Stimulated activated CD4-positive, alpha-beta T cell treated with anti-CD3 and anti-CD28 coated beads, Interleukin-15, amount 100 ng/mL, for 48 hours (primary cell): ENCODE results near the gene MBOAT7.
"Not testable (repeated sequence)": the region's sequence is repeated elsewhere in the genome, so short reads cannot be mapped to it uniquely, and the experiment has no call there.

Experiments used
- DNase-seq, 2 donors: peaks; one replicate each; pipeline ENCODE4 v3.0.0-alpha.2; 2020; ENCODE audit warnings: low read depth in 2 of 2

The MBOAT7 gene

GRCh38 chr19:54189735-54190502, 539 bp upstream of the MBOAT7 start:
- DNase-seq = peak; percentile 100

DNA sequence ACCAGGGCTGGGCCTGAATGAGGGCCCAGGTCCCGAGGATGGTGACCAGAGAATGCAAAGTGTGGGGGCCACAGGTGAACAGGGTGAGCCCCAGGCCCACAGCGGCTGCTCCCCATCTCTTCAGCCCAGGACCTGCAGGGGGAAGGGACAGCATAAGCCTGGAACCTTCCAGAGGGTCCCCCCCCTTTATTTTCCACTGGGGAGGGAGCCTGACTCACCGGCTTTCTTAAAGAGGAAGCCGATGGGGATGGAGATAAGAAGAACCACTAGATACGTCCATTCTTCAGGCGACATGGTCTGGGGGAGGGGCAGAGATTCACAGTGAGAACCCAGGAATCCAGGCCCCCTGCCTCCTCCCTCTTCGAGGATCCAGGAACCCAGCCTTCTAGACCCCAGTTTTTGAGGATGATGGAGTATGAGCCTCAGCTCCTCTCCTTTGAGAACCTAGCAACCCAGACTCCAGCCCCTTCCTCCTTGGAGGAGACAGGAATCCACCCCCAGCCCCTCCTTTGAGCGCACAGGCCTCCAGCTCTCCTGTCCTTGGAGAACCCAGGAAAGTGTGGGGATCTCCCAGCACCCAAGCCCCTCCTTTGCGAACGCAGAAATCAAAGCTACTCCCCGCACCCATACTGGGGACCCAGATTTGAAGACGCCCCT, 1.0 kb downstream of the MBOAT7 start:
- DNase-seq = peak in 1 of 2 donors; percentile 57

DNA sequence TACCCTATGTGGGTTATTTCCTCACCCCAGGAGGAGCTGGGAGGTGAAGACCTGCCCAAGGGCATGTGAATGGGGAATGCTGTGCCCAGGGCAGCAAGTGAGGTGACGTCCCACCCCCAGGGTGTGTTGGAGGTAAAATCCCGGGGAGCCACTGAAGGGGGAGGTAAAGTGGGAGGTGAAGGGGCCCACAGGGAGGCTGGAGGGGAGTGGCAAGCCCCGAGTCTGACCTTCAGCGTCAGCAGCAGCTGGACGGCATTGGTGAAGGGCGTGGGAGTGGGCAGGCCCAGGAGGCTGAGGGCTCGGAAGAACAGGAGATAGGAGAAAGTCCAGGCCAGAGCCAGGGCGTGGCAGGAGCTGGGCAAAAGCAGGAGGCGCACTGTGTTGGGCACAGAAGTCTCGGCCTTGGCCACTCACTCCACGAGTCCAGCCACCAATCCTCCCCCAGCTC, 2.4 kb downstream of the MBOAT7 start:
- DNase-seq = no peak

DNA sequence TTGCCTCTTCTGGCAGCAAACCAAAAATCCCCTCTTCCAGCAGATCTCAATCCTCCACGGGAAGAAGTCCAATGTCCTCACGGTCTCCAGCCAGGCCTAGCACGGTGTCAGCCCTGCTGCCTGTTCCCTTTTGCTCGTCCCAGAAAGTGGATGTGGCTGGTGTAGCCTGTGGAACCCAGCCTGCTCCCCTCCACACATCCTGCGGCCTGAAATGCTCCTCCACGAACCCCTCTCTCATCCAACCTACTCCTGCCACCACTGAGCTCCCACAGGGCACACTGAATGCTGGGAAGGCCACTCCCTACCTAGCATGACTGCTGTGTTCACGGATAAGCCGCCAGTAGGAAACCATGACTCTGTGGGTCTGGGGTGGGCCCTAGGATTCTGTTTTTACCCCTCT, 3.0 kb downstream of the MBOAT7 start:
- no peak for DNase-seq

DNA sequence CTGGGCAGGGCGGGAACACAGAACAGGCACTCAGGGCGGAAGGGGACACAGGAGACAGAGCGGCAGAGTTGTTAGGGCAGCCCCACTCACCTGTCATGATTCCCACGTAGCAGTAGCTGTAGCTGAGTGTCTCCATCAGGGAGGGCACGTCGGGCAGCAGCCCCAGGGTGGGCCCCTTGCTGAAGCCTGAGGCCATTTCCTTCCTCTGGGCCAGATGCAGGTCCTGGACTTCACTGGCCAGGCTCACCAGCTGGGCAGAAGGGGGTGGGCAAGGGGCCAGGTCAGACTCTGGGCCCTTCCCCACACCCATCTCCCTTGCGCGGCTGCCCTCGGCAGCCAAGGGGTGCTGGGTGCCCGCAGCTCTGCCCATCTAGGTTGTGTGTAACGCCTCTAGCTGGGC, 5.9 kb downstream of the MBOAT7 start:
- DNase-seq = no peak

DNA sequence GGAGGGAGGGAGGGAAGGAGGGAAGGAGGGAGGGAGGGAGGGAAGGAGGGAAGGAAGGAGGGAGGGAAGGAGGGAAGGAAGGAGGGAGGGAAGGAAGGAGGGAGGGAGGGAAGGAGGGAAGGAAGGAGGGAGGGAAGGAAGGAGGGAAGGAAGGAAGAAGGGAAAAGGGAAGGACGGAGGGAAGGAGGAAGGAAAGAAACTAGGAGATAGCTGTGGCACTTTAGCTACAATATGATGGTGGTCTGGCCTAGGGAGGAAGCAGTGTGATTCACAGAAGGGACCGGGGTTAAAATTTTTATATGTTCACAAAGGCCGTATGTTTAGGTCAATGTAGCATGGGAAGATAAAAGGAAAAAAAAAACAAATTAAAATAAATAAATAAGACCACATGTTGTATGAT, 7.5 kb downstream of the MBOAT7 start:
- not testable (repeated sequence) for DNase-seq

- DNase-seq = no peak
These were observed 8.7 kb downstream of the MBOAT7 start for GRCh38 chr19:54180691-54181091.

DNA sequence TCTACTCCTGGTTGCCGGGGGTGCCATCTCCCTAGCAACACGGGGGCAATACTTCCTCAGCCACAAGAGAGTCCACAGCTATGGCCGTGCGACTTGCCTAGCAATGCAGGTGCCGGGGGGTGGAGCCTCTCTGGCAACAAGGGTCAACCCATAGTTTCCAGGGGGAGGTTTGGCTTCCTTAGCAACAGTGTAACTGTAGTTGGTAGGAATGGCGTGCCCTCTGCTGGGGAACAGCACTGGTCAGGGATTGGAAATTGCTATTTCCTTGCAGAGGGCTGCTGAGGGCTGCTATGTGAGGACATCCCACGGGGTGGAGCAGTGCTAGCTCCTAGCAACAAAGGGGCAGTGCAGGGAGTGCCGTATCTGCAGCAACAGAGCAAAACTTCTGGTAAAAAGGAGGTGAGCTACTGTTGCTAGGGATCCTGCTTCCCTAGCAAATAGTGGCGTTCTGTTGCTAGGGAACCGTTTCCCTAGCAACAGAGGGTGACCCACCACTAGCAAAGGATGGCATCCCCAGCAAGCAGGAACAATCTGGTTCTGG, 9.4 kb downstream of the MBOAT7 start:
- no peak for DNase-seq

- DNase-seq = no peak
These were observed 10.0 kb downstream of the MBOAT7 start for GRCh38 chr19:54179262-54179852.

GRCh38 chr19:54178581-54179261, 10.7 kb downstream of the MBOAT7 start:
- no peak for DNase-seq

- no peak for DNase-seq
These were observed 15.2 kb downstream of the MBOAT7 start for GRCh38 chr19:54173951-54174834.

DNA sequence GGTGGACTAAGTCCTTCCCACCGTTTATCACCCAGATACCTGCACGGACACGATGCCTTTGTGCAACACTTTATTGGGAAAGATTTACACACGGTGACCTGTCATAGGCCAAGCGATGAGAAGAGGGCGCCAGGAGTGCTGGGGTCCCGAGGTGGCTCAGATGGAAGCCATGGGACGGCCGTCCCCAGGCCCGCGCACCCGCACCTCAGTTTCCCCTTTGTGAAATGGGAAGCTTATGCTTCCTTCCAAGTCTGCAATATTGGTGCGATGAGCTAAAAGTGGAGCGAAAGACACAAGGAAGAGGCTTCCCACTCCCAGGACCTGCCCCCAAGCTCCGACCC, 16.1 kb downstream of the MBOAT7 start:
- no peak for DNase-seq

DNA sequence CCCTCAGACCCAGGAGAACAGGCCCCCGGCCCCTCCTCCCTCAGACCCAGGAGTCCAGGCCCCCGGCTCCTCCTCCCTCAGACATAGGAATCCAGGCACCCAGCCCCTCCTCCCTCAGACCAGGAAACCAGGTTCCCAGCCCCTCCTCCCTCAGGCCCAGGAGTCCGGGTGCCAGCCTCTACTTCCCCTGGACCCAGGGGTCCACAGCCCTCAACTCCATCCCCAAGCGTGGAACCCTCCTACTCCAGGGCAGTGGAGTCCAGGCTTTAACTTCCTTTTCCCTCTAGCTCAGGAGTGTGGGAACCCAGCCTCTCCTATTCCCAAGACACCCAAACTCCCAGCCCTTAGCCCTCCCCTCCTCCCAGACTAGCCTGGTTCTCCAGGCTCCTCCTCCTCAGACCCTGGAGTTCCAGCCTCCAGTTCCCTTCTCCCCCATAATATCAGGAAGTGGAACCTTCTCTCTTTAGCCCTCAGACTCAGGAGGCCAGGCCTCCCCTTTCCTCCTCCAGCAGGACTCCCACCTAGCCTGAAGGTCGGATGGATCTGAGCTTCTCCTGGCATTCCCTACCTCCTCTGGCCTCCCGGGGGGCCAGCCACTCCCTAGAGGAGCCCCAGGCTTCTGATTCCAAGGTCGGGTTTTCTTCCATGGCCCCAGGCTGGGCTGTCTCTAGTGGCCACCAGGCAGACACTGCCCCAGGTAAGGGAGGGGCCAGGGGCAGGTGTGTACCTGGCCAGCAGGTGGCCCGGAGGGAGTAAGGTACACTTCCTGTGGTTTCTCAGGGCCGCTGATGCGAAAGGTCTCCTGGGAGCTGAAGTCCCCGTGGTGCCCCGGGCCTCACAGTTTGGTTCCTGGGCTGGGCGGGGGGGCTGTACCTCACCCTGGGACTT, 16.7 kb downstream of the MBOAT7 start, which contains the start of gene TMC4:
Gene TMC4, minus strand, starts transcription at position 690 of the 888 bp plus-strand sequence. Its CDS starts 43 bp downstream, at position 647.
- no peak for DNase-seq

DNA sequence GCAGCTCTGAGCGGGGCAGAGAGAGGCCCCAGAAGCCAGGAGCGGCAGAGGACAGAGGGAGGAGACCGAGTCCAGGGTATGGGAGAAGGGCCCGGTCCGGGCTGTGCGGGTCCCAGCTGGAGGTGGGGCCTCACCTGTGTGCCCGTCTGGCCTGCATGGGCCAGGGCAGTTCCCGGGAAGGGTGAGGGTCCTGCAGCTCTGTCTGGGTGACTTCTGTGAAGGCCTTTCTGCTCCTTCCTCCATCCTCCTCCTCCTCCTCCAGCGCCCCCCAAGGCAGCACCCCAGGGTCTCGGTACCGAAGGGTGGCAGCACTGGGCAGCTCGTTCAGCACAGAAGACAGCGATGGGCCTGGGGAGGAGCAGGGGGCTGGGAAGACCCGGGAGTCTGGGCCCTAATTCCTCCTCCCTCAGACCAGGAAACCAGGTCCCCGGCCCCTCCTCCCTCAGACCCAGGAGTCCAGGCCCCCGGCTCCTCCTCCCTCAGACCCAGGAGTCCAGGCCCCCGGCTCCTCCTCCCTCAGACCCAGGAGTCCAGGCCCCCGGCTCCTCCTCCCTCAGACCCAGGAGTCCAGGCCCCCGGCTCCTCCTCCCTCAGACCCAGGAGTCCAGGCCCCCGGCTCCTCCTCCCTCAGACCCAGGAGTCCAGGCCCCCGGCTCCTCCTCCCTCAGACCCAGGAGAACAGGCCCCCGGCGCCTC, 17.5 kb downstream of the MBOAT7 start:
- DNase-seq = not testable (repeated sequence)

DNA sequence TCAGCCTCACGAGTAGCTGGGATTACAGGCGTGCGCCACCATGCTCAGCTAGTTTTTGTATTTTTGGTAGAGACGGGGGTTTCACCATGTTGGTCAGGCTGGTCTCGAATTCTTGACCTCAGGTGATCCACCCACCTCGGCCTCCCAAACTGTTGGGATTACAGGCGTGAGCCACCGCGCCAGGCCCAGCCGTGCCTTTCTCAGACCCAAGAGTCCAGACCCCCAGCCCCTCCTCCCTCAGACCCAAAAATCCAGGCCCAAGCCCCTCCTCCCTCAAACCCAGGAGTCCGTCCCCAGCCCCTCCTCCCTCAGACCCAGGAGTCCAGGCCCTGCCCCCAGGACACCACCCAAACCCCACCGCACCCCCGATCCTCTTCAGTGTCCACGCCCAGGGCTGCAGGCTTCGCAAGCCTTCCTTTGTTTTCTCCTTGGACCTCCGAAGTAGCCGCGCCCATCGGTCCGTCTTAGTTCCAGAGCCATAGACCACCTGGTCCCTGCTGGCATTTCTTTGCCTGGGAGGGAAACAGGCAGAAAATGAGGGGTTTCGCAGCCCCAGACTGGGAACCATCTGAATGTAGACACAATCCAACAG, 20.1 kb downstream of the MBOAT7 start:
- DNase-seq = no peak

GRCh38 chr19:54168174-54168917, 21.0 kb downstream of the MBOAT7 start:
- peak; percentile 77 to 89 for DNase-seq

GRCh38 chr19:54165222-54165621, 24.2 kb downstream of the MBOAT7 start:
- no peak for DNase-seq

GRCh38 chr19:54164369-54165068, 24.9 kb downstream of the MBOAT7 start:
- DNase-seq = peak in 1 of 2 donors; percentile 36
